SK-N-MC (cell line): ENCODE results near the gene CHN1.

Experiments used
- EZH2 ChIP-seq: fragments of 200-600 bp; sonication (generic); IDR thresholded peaks from one replicate; pipeline ENCODE4 v1.6.1; 2017; ENCODE audit warnings: antibody characterized with exemption
- POLR2AphosphoS5 ChIP-seq: IDR thresholded peaks from 2 replicates; pipeline ENCODE4 v1.6.1; 2012; ENCODE audit warnings: mild to moderate bottlenecking, low read depth, low read length, borderline replicate concordance

GRCh38 chr2:174836377-174836994, 168.7 kb downstream of the CHN1 start:
- TF ChIP-seq EZH2 (no peak), POLR2AphosphoS5 (no peak)
